ENCODE data around the gene SMARCD3.

DNA sequence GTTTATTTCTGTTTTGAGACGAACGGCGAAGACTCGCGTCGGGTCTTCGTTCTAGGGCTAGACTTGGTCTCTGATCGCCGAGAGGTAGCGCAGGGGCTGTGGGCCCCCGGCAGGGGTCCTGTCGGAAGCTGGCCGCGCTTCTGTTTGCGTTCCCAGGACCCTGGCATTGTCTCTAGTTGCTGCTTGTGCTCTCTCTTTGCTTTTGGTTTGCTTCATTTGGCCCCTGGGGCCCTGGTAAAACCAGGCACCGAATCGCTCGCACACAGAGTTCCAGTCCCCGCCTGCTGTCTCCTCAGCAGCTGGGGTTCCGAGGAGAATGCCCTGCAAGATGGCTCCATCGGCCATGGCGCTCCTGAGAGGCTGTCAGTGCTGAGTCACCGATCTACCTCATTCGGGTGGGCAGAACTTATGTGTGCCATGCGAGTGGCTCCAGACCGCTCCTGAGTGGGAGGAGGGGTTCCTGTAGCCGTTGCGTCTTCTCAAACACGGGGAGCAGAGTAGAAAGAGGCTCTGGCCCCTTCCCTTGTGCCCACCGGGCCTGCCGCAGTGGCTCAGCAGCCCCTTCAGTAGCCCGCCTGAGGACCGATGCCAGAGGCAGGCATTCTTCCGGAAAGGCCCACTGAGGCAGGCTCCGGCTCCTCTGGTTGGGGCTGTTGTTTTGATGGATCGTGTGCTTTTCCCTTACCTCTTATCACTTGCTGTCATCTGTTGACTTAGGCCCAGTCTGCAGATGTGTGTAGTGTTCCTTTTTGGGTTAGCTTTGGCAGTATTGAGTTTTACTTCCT is 15.4 kb downstream of the SMARCD3 start:
- TF ChIP-seq CTCF (IDR thresholded peaks at IDR 0.05; ENCODE audit: low read depth, low read length, missing input control) (no peak), NR2F2 (IDR thresholded peaks at IDR 0.05) (no peak), TAF1 (conservative IDR thresholded peaks at IDR 0.05) (no peak), REST (IDR thresholded peaks at IDR 0.05) (no peak), YY1 (IDR thresholded peaks at IDR 0.05) (peak; percentile 59)
- TF ChIP-seq, protein P1, sequence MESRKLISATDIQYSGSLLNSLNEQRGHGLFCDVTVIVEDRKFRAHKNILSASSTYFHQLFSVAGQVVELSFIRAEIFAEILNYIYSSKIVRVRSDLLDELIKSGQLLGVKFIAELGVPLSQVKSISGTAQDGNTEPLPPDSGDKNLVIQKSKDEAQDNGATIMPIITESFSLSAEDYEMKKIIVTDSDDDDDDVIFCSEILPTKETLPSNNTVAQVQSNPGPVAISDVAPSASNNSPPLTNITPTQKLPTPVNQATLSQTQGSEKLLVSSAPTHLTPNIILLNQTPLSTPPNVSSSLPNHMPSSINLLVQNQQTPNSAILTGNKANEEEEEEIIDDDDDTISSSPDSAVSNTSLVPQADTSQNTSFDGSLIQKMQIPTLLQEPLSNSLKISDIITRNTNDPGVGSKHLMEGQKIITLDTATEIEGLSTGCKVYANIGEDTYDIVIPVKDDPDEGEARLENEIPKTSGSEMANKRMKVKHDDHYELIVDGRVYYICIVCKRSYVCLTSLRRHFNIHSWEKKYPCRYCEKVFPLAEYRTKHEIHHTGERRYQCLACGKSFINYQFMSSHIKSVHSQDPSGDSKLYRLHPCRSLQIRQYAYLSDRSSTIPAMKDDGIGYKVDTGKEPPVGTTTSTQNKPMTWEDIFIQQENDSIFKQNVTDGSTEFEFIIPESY (IDR thresholded peaks at IDR 0.05): no peak
- TF ChIP-seq, protein P2, sequence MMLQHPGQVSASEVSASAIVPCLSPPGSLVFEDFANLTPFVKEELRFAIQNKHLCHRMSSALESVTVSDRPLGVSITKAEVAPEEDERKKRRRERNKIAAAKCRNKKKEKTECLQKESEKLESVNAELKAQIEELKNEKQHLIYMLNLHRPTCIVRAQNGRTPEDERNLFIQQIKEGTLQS (IDR thresholded peaks at IDR 0.05): no peak
